Mesenteric fat pad (tissue), 1 donor: Measurements from ENCODE around the gene LPAR3. TPM values are rescaled to one million over a fixed set of nuclear protein-coding genes. Genes with fewer than 3 reads are reported as not detected.

Experiments used
- DNase-seq: peaks from one replicate; pipeline ENCODE4 v3.0.0-alpha.2; 2020; ENCODE audit warnings: low spot score
- total RNA-seq: library from RNA; stranded (reverse); fragmentation: NEBNext Ultra II Directional; extraction: Animal tissue kit (Norgen Biotek cat#: 25700); gene quantifications from one replicate; pipeline ENCODE4 v1.2.1, GENCODE V29; 2021
- donor health status: DM: yes; HTN: yes; CAD: no.

The LPAR3 gene
- total RNA-seq, 1 donor from 2014 or later = not detected

- DNase-seq = no peak
Measured at GRCh38 chr1:84859866-84860265, 33.1 kb downstream of the LPAR3 start.

GRCh38 chr1:84857906-84858305 is 35.1 kb downstream of the LPAR3 start:
- DNase-seq = no peak

- DNase-seq = no peak
Measured at GRCh38 chr1:84856726-84857270, 36.2 kb downstream of the LPAR3 start.

- no peak for DNase-seq
Measured at GRCh38 chr1:84855691-84856630, 37.0 kb downstream of the LPAR3 start.

GRCh38 chr1:84855168-84855567 is 37.8 kb downstream of the LPAR3 start:
- DNase-seq = no peak

- no peak for DNase-seq
Measured at GRCh38 chr1:84853741-84854721, 39.0 kb downstream of the LPAR3 start.

- no peak for DNase-seq
Measured at GRCh38 chr1:84851839-84852238, 41.2 kb downstream of the LPAR3 start.

- no peak for DNase-seq
Measured at GRCh38 chr1:84849357-84849975, 43.5 kb downstream of the LPAR3 start.

GRCh38 chr1:84847253-84848250 is 45.5 kb downstream of the LPAR3 start:
- no peak for DNase-seq

- DNase-seq = no peak
Measured at GRCh38 chr1:84846387-84846786, 46.6 kb downstream of the LPAR3 start.

- no peak for DNase-seq
Measured at GRCh38 chr1:84845357-84845756, 47.6 kb downstream of the LPAR3 start.

GRCh38 chr1:84844094-84844493 is 48.9 kb downstream of the LPAR3 start:
- DNase-seq = no peak

GRCh38 chr1:84842748-84843231 is 50.2 kb downstream of the LPAR3 start:
- no peak for DNase-seq

GRCh38 chr1:84841971-84842370 is 51.0 kb downstream of the LPAR3 start:
- no peak for DNase-seq

- no peak for DNase-seq
Measured at GRCh38 chr1:84840346-84840745, 52.7 kb downstream of the LPAR3 start.

GRCh38 chr1:84839544-84839943 is 53.5 kb downstream of the LPAR3 start:
- no peak for DNase-seq

GRCh38 chr1:84836145-84836544 is 56.9 kb downstream of the LPAR3 start:
- no peak for DNase-seq

GRCh38 chr1:84835169-84835568 is 57.8 kb downstream of the LPAR3 start:
- no peak for DNase-seq

GRCh38 chr1:84834419-84835064 is 58.5 kb downstream of the LPAR3 start:
- no peak for DNase-seq
